Measurements from ENCODE around the gene PCSK5.

GRCh38 chr9:76405868-76406267 lies 515.4 kb downstream of the PCSK5 start:
- no peak for TF ChIP-seq CTCF (IDR thresholded peaks at IDR 0.05)
- TF ChIP-seq POLR2A (IDR thresholded peaks at IDR 0.05; ENCODE audit: low read depth): no peak
- TF ChIP-seq POLR2AphosphoS5 (IDR thresholded peaks at IDR 0.05): no peak
- no peak for TF ChIP-seq EP300 (IDR thresholded peaks at IDR 0.05)
